ENCODE results near the gene ZC3H11A.

- TF ChIP-seq CTCF (conservative IDR thresholded peaks at IDR 0.05; ENCODE audit: low read depth in 2 of 2) (no peak), EZH2 (IDR thresholded peaks at IDR 0.05; ENCODE audit: low read depth, unreplicated experiment) (no peak), EZH2phosphoT487 (IDR thresholded peaks at IDR 0.05; ENCODE audit: unreplicated experiment) (no peak), REST (IDR thresholded peaks at IDR 0.05; ENCODE audit: unreplicated experiment) (no peak), POLR2AphosphoS5 (IDR thresholded peaks at IDR 0.05; ENCODE audit: low read depth) (no peak), CREB1 (CRISPR knock-in tag; IDR thresholded peaks at IDR 0.05; ENCODE audit: low read depth) (no peak), JUNB (IDR thresholded peaks at IDR 0.05; ENCODE audit: unreplicated experiment) (no peak)
Measured at GRCh38 chr1:203799971-203800370, 4.5 kb downstream of the ZC3H11A start.
